T47D (cell line): Measurements from ENCODE around the gene OR1Q1.
A peak's percentile ranks its signal among the peaks of the same experiment; 100 is the strongest.
"Not testable (repeated sequence)": the region's sequence is repeated elsewhere in the genome, so short reads cannot be mapped to it uniquely, and the experiment has no call there.

Source experiments
- DNase-seq, 2 experiments: peaks; one replicate each; pipeline versions ENCODE4 v3.0.0 to v3.0.0-alpha.2; 2011 to 2012; ENCODE audit warnings: low read depth in 1 of 2, low spot score in 1 of 2
- JUND ChIP-seq: IDR thresholded peaks from 2 replicates; pipeline ENCODE4 v1.6.1; 2012; ENCODE audit warnings: low read depth
- in situ Hi-C: cut with HindIII; loops from 2 replicates; pipeline ENCODE4 v1.10.0; 2016; ENCODE audit warnings: low sequenced_read_pairs, low pct_unique_long_range_greater_than_20kb

The OR1Q1 gene, protein sequence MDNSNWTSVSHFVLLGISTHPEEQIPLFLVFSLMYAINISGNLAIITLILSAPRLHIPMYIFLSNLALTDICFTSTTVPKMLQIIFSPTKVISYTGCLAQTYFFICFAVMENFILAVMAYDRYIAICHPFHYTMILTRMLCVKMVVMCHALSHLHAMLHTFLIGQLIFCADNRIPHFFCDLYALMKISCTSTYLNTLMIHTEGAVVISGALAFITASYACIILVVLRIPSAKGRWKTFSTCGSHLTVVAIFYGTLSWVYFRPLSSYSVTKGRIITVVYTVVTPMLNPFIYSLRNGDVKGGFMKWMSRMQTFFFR

DNA sequence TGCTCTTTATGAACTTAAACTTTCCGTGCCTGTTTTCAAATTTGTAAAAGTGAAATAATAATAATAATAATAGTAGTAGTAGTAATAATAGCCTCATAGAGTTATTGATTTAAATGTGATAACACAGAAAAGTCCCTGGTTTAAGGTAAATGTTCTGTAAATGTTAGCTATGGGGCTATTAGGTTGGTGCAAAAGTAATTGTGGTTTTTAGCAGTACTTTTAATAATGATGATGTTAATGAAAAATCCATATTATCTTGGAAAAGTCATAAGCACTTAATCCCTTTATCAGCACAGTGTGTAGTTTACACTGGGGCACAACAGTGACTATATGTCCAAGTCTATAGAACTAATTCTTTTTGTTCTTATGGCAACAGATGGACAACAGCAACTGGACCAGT lies at the start of gene OR1Q1:
OR1Q1 (plus strand) TSS at position 377 of the 400 bp plus-strand sequence; CDS start at position 377, 0 bp downstream.
- in situ Hi-C loops = no loop called here
- no peak for DNase-seq
- no peak for TF ChIP-seq JUND

DNA sequence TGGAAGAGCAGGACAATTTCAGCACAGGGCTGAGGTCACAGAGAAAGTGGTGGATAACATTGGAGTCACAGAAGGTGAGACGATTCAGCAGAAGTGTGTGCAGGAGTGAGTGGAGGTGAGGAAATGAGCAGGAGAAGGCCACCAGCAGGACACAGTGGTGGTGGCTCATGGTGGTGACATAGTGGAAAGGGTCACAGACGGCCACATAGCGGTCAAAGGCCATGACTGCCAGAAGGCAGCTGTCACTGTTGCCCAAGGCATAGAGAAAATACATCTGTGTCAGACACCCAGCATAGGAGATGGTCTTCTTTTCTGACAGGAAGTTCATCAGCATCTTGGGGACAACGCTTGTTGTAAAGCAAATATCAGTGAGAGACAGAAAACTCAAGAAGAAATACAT lies 46.6 kb upstream of the OR1Q1 start:
- DNase-seq = no peak
- in situ Hi-C loops = no loop called here
- no peak for TF ChIP-seq JUND

DNA sequence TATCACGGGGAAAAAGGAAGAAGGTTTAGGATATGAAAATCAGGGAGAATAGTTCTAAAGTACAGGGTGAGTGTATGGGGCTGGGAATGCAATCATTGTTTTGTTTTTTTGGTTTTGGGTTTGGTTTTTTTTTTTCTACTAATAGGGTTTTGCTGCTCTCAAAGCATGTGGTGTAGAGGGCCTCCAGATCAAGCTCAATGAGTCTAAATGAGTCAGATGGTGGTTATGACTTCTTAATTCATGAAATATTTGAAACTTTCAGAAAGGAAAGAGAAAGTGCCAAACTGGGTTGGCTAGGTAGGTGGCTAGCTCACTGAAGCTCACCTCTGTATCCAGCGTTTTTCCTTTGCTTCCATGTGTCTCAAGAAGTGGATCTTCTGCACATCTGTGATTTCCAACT lies 42.1 kb upstream of the OR1Q1 start:
- in situ Hi-C loops = no loop called here
- no peak for TF ChIP-seq JUND
- DNase-seq = no peak

DNA sequence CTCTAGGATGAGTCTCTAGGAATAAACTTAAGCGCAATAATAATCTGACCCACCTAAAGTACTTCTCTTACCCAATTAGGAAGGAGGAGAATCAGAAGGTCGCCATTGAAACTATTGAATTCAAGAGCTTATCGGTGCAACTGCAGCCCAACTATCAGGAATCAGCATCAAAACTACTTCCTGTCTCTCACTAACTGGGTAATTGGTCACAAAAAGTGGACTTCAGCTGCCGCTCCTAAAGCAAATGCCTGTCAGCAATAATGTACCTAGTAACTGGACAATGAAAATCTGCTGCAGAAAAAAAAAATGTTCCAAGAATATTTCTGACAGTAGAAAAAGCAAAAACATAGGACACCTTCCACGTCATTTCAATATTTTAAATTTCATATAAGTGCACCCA lies 34.7 kb upstream of the OR1Q1 start:
- in situ Hi-C loops = no loop called here
- no peak for DNase-seq
- TF ChIP-seq JUND = no peak

DNA sequence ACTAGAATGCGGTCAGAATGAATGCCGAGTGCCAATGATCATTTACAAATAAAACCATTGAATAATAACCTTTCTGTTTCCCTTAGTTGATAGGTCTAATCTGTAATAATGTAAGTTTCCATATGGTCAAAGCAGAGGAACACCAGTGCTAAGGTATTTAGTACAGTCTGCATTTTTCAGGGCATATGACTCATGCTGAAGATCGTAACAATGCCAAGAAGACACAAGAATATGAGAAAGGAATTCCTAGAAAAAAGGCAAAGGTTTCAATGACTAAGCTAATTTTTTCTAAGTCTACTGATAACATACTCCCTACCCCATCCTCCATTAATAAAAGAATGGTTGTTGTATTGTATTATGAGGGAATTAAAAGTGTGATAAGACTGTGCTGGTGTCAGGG lies 34.2 kb upstream of the OR1Q1 start:
- DNase-seq = no peak
- in situ Hi-C loops = no loop called here
- TF ChIP-seq JUND = no peak

DNA sequence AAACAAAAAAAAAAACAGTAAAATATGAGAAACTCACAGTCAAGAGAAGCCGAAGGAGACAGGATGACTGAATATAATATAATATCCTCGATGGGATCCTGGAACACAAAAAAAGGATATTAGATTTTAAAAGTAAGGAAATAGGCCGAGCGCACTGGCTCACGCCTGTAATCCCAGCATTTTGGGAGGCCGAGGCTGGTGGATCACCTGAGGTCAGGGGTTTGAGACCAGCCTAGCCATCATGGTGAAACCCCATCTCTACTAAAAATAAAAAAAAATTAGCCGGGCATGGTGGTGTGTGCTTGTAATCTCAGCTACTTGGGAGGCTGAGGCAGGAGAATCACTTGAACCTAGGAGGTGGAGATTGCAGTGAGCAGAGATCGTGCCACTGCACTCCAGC lies 31.3 kb upstream of the OR1Q1 start, which contains the start of gene OR1L8:
OR1L8 (minus strand) TSS at position 101 of the 400 bp plus-strand sequence. CDS start 14,907 bp downstream, outside the sequence.
- in situ Hi-C loops, DNase-seq: not testable (repeated sequence)

DNA sequence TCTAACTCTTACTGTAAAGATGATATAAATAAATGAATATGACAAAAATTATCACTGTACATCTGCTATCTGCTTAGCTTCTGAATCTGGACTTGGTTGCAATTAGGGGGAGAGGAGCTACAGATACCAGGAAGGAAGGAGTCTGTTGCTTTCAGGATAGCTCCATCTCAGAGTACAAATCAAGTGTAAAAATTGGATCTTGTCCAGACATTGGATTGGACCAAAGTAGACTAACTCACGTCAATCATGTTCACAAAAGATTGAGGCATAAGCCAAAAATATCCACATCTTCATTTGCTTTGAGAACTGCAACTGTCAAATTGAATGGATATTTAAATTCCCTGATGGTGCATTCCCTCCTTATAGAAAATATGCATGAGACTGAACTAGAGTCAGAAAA lies 8.8 kb upstream of the OR1Q1 start:
- TF ChIP-seq JUND = no peak
- DNase-seq = no peak
- in situ Hi-C loops = no loop called here

DNA sequence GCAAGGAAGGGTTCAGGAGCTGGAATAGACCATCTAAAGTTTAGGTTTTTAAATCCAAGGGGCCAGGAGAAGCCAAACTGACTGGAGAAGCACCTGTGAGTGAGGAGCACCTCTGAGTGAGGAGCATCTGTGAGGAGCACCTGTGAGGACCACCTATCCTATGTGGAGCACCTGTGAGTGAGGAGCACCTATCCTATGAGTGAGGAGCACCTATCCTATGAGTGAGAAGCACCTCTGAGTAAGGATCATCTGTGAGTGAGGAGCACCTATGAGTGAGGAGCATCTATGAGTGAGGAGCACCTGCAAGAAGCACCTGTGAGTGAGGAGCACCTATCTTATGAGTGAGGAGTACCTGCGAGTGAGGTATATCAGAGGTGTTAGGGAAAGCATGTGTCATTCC lies 8.0 kb upstream of the OR1Q1 start:
- TF ChIP-seq JUND = no peak

DNA sequence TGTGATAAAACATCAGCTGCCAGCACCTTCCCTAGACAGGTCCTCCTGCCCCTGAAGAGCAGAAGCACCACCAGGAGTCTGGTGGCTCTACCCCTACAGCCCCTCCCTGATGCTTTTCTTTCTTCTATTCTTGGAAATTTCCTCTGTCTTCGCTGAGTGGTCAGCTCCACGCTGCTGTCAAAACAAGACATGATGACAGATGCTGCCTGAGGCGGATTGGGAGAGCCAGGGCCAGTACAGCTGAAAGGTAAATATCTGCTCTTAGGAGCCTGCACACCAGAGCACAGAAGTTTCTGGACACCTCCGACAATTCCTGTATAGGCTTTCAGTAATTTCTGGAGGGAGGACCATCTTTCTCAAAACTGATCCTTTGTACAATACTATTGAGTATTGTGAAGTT lies 4.7 kb upstream of the OR1Q1 start:
- in situ Hi-C loops = no loop called here
- peak; percentile 23 to 54 for DNase-seq
- no peak for TF ChIP-seq JUND

More for the DNA sequence above, 8.0 kb upstream of the OR1Q1 start:
- in situ Hi-C loops = no loop called here
- no peak for DNase-seq

DNA sequence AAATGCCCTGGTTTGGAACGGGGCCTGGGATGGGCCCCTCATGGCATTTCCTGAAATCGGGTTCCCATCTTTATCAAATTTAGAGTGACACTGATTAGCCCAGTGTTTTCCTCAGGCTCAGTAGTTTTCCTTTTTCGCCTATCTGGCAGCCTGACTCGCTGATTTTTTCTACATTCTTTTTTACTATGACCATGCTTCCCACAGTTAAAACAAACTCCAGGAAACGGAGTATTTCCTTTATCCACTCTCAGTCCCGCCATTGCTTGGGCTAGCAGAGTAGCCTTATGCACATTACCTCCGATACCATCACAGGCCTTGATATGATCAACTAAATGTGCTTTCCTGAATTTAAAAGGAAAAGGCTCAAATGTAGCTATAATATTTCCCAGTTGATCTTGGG lies 5.5 kb downstream of the OR1Q1 start:
- in situ Hi-C loops = no loop called here
- DNase-seq = no peak
- no peak for TF ChIP-seq JUND

DNA sequence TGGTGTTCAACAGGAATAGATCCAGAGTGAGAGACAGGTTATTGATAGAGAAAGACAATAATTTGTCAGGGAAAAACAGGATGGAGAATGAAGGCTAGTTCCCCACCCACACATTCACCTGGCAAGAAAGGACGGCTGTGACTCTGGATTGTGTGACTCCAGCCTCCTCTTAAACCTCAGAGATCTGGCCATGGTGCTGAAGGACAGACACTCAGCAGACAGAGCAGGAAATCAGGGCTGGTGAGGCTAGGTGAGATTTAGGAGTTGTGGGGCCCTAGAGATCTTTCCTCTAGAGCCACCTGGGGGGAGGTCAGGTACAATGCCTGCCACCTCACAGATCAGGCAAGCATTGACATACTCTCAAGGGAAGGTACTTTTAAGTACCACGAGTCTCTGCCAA lies 27.7 kb downstream of the OR1Q1 start:
- no peak for TF ChIP-seq JUND
- in situ Hi-C loops = no loop called here
- DNase-seq = peak; percentile 69 to 77

DNA sequence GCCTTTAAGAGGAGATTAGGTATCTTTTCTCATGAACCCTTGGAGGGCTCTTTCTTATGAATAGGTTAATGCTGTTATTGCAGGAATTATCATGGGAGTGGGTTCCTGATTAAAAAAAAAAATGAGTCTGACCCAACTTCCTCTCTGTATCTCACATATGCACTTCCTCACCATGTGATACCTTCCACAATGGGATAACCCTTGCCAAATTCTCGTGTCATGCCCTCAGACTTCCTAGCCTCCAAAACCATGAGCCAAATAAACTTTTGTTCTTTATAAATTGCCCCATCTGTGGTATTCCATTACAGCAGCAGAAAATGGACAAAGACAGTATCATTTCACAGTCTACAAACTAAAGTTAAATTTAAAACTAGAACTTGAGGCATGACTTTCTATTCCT lies 41.8 kb downstream of the OR1Q1 start:
- no peak for TF ChIP-seq JUND
- in situ Hi-C loops = no loop called here
- DNase-seq = no peak

DNA sequence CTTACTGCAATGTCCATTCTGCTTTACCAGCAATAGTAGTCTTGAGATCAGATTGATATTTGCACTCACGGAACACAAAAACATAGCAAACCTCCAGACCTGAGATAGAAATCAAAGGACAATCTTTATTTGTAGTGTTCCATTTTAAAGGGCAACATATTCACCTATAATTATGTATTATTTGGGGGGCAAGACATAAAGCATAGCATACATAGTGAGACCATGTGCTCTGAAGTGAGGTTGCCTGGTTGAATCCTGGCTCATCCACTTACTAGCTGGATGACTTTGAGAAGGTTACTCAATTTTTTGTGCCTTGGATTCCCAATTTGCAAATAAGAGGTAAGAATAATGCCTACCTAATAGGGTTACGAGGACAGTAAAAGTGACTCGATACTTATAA lies 43.0 kb downstream of the OR1Q1 start, which contains the start of gene OR1B1:
OR1B1 (minus strand) TSS at position 101 of the 400 bp plus-strand sequence.
- DNase-seq = no peak
- TF ChIP-seq JUND = no peak
- in situ Hi-C loops = no loop called here

DNA sequence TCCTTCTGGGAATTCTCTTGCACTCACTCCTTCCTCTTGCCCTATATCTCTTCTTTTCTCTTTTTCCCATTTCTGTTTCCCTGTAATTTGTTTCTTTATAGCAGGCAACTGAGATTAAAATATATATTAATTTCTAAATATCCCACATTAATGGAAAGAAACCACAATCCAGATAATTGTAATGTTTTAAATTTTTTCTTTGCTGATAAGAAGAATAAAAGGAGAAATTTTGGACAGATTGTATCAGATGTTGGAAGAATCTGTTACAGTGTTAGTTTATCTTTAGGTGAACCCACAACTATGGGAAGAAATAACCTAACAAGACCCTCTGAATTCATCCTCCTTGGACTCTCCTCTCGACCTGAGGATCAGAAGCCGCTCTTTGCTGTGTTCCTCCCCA lies 46.9 kb downstream of the OR1Q1 start, which contains the start of gene OR1L1:
OR1L1 (plus strand) TSS at position 301 of the 400 bp plus-strand sequence; CDS start at position 301, 0 bp downstream.
- in situ Hi-C loops = no loop called here
- DNase-seq = no peak
- TF ChIP-seq JUND = no peak
